ENCODE data around the gene POTEF.
"Not testable (repeated sequence)": the region's sequence is repeated elsewhere in the genome, so short reads cannot be mapped to it uniquely, and the experiment has no call there.

The POTEF gene

GRCh38 chr2:130150181-130151144 is 21.4 kb upstream of the POTEF start:
- no peak for DNase-seq
- no peak for TF ChIP-seq CTCF (IDR thresholded peaks at IDR 0.05; ENCODE audit: low read depth, low read length)
- Histone ChIP-seq H3K4me1 (no peaks in the 10 kb centered on the region), H3K4me3 (ENCODE audit: low read depth, low read length) (no peak overlapping the region), H3K9me3 (no peaks in the 10 kb centered on the region), H3K36me3 (no peaks in the 10 kb centered on the region), H3K27me3 (no peaks in the 10 kb centered on the region)

GRCh38 chr2:130148515-130148914 is 19.5 kb upstream of the POTEF start:
- not testable (repeated sequence) for H3K27me3 ChIP-seq; H3K4me3 ChIP-seq (ENCODE audit: low read depth, low read length); H3K36me3 ChIP-seq; H3K4me1 ChIP-seq; H3K9me3 ChIP-seq; DNase-seq

GRCh38 chr2:130145006-130145414 is 16.0 kb upstream of the POTEF start, which contains the start of gene CCDC74B:
TSS of gene CCDC74B (minus strand) at chr2:130145112. CDS start at chr2:130144996, 116 bp downstream.
- peak; percentile 68 for DNase-seq
- not testable (repeated sequence) for H3K4me1 ChIP-seq, H3K36me3 ChIP-seq, H3K9me3 ChIP-seq, H3K27me3 ChIP-seq
- peak within 1 kb of the TSS; percentile 28 for H3K4me3 ChIP-seq (ENCODE audit: low read depth, low read length)

GRCh38 chr2:130143266-130144039 is 14.4 kb upstream of the POTEF start:
- not testable (repeated sequence) for H3K36me3 ChIP-seq; H3K4me3 ChIP-seq (ENCODE audit: low read depth, low read length); DNase-seq

GRCh38 chr2:130142396-130143265 is 13.6 kb upstream of the POTEF start:
- H3K27me3 ChIP-seq; H3K4me1 ChIP-seq; DNase-seq; H3K36me3 ChIP-seq; H3K4me3 ChIP-seq (ENCODE audit: low read depth, low read length); H3K9me3 ChIP-seq: not testable (repeated sequence)

More at GRCh38 chr2:130143266-130144039, 14.4 kb upstream of the POTEF start:
- not testable (repeated sequence) for H3K9me3 ChIP-seq, H3K27me3 ChIP-seq, H3K4me1 ChIP-seq

GRCh38 chr2:130141645-130142370 is 12.8 kb upstream of the POTEF start:
- not testable (repeated sequence) for H3K27me3 ChIP-seq; H3K4me1 ChIP-seq; H3K9me3 ChIP-seq; H3K4me3 ChIP-seq (ENCODE audit: low read depth, low read length); H3K36me3 ChIP-seq; DNase-seq

GRCh38 chr2:130141002-130141401 is 12.0 kb upstream of the POTEF start:
- not testable (repeated sequence) for H3K36me3 ChIP-seq; H3K9me3 ChIP-seq; H3K4me3 ChIP-seq (ENCODE audit: low read depth, low read length); H3K4me1 ChIP-seq; H3K27me3 ChIP-seq; DNase-seq

- not testable (repeated sequence) for H3K9me3 ChIP-seq; H3K4me1 ChIP-seq; H3K4me3 ChIP-seq (ENCODE audit: low read depth, low read length); H3K36me3 ChIP-seq; H3K27me3 ChIP-seq; DNase-seq
Measured at GRCh38 chr2:130140516-130140915, 11.5 kb upstream of the POTEF start.

GRCh38 chr2:130139331-130140280 is 10.6 kb upstream of the POTEF start:
- not testable (repeated sequence) for H3K4me3 ChIP-seq (ENCODE audit: low read depth, low read length); H3K27me3 ChIP-seq; H3K9me3 ChIP-seq; H3K36me3 ChIP-seq; H3K4me1 ChIP-seq
- peak; percentile 55 for DNase-seq

- H3K27me3 ChIP-seq; H3K9me3 ChIP-seq; H3K4me3 ChIP-seq (ENCODE audit: low read depth, low read length); H3K36me3 ChIP-seq; H3K4me1 ChIP-seq: not testable (repeated sequence)
- DNase-seq: peak; percentile 76
Measured at GRCh38 chr2:130138841-130139251, 9.8 kb upstream of the POTEF start.

GRCh38 chr2:130138326-130138725 is 9.3 kb upstream of the POTEF start:
- DNase-seq; H3K27me3 ChIP-seq; H3K36me3 ChIP-seq; H3K9me3 ChIP-seq; H3K4me1 ChIP-seq; H3K4me3 ChIP-seq (ENCODE audit: low read depth, low read length): not testable (repeated sequence)

GRCh38 chr2:130137118-130137517 is 8.1 kb upstream of the POTEF start:
- H3K4me3 ChIP-seq (ENCODE audit: low read depth, low read length); H3K4me1 ChIP-seq; H3K27me3 ChIP-seq; H3K9me3 ChIP-seq; DNase-seq; H3K36me3 ChIP-seq: not testable (repeated sequence)
